Suprapubic skin (tissue), 4 donors: ENCODE data around the gene PHF20.

ENCODE experiments used
- CTCF ChIP-seq, 2 donors: fragments of 200-600 bp in 1 of 2; fragments of 450-650 bp in 1 of 2; sonication (generic) in 1 of 2; IDR thresholded peaks; one replicate each; pipeline ENCODE4 v1.5.1; 2016 to 2019; ENCODE audit warnings: antibody characterized with exemption in 2 of 2, mild to moderate bottlenecking in 1 of 2, moderate library complexity in 1 of 2
- POLR2A ChIP-seq, 2 donors: fragments of 450-650 bp; IDR thresholded peaks; one replicate each; pipeline ENCODE4 v1.6.1; 2017; ENCODE audit warnings: antibody characterized with exemption in 2 of 2, mild to moderate bottlenecking in 2 of 2, moderate library complexity in 2 of 2
- POLR2AphosphoS5 ChIP-seq, 3 donors: sonication (generic); formaldehyde crosslinking; IDR thresholded peaks; one replicate each; pipeline ENCODE4 v1.6.1; 2017; ENCODE audit warnings: antibody characterized with exemption in 3 of 3

GRCh38 chr20:35762461-35762860, 9.4 kb upstream of the PHF20 start:
- TF ChIP-seq CTCF (IDR thresholded peaks at IDR 0.05) (no peak), POLR2A (IDR thresholded peaks at IDR 0.05) (no peak), POLR2AphosphoS5 (IDR thresholded peaks at IDR 0.05) (no peak)
